GM18507 (cell line): ENCODE results near the gene GPRC5C.
"Not testable (repeated sequence)": the region's sequence is repeated elsewhere in the genome, so short reads cannot be mapped to it uniquely, and the experiment has no call there.

ENCODE experiments used
- DNase-seq: peaks from one replicate; pipeline ENCODE4 v3.0.0; 2011; ENCODE audit warnings: low read depth; ENCODE audit not compliant: insufficient read length; ENCODE audit errors: extremely low spot score
- FAIRE-seq: peaks from 2 replicates; lab custom pipeline; 2011; peaks lifted over from hg19 to GRCh38; lab: Jason Lieb, UNC

GPRC5C gene

DNA sequence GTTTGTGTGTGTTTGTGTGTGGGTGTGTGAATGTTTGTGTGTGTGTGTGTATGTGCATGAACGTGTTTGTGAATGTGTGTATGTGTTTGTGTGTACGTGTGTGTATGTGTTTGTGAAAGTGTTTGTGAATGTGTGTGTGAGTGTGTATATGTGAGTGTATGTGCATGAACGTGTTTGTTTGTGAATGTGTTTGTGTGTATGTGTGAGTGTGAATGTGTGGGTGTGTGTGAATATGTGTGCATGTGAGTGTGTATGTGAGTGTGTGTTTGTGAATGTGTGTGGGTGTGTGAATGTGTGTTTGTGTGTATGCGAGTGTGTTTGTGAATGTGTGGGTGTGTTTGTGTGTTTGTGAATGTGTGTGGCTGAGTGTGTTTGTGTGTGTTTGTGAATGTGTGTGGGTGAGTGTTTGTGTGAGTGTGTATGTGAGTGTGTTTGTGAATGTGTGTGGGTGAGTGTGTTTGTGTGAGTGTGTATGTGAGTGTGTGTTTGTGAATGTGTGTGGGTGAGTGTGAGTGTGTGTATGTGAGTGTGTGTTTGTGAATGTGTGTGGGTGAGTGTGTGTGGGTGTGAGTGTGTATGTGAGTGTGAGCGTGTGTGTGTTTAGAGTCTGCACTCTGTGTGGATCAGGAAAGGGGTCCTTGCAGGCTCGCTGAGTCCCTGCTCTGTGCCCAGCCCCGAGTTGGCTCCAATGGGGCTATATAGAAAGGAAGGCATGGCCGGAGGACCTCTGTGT lies 33.7 kb downstream of the GPRC5C start:
- DNase-seq = no peak
- FAIRE-seq = peak; percentile 84

DNA sequence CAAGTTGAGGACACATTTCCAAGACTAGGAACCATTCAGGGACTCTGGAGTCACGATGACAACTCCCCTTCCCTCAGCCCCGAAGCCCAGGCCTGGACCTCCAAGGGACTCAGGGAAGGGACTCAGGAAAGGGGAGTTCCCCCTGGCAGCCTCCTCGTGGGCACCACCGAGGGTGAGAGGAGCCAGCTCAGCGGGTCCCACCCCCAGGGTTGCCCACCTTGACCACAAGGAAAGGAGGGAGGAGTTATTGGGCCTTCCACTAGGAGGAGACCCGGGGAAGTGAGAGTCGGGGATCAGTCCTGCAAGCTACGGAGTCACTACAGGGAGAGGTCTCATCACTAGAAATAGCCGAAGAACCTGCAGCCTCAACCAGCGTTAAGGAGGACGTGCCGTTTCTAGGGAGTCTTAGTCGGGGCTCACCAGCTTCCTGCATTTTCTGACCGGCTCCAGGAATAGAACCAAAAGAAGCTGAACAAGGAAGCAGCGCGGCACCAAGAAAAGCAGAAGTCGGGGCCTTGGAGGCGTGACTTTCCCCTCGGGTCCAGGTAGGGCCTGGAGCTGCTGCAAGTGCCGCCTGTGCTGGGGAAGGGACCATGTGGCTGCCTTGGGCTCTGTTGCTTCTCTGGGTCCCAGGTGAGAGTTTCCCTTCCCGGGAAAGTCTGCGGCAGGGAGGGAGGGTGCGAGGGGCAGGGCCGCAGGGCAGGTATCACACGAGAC lies 34.4 kb downstream of the GPRC5C start, which contains the start of gene CD300A:
Gene CD300A (plus strand): TSS at position 524 of the 717 bp plus-strand sequence. CDS start 70 bp downstream, at position 594.
- DNase-seq = no peak
- peak; percentile 88 for FAIRE-seq

DNA sequence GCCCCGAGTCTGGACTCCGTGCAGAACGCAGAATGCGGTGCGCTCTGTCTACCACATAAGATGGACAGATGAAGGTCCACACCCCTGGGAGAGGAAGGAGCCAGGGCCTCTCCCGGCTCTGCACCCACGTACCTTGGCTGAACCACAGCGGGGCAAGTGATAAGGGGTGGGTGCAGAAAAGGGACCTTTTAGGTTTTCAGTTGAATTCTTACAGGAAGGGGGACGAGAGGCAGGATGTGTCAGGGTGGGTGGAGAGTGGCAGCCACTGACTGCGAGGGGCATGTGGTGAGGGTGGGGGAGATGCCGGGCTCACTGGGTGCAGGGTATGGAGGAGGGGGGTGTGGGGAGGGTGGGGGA lies 34.9 kb downstream of the GPRC5C start:
- DNase-seq (no peak), FAIRE-seq (no peak)

DNA sequence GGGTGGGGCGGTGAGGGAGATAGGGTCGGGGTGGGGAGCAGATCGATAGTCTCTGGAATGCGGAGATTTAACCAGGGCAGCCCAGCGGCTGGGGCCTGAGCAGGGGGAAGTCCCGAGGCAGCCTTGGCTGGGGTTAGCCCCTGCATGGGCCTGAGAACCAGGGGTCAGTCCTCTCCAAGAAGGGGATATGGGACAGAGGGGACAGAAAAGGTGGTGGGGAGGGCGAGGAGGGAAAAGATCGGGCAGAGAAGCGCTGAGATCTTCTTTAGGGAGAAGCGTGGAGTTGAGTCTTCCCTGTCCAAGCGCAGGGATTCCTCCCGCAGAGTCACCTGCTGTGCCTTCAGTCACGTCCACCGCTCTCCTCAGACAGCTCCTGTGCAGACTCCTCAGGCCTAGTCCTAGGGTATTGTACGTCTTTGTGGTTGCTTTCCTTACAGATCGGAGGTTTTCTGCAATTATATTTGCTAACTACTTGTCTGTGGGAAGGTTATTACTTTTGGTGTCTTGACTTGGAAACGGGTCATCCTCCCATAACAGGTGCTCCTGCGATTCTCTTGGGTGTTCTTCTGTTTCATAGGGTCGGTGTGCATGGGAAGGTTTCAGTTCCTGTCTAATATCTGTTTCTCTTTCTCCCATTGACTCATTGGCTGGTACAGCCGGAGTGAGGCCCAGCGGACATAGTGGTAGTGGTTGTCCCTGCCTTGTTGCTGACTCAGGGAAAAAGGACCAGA lies 35.5 kb downstream of the GPRC5C start:
- DNase-seq (peak; percentile 73), FAIRE-seq (peak; percentile 98)

DNA sequence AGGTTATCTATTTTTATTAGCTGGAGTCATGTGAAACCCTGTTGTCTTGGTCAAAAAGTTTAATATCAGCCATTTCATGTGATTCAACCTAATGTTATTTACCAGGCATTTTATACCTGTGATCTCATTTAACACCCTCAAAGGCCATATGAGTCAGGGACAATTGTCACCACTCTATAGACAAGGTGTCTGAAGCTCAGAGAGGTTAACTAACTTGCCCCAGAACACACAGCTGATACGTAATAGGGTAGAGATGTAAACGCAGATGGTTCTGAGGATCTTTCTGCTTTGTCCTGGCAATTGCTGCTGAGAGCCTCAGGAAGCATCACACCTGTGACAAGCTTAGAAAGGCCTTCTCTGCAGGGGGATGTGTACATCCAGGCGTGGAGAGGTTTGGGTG lies 39.5 kb downstream of the GPRC5C start:
- DNase-seq = no peak
- FAIRE-seq = no peak

DNA sequence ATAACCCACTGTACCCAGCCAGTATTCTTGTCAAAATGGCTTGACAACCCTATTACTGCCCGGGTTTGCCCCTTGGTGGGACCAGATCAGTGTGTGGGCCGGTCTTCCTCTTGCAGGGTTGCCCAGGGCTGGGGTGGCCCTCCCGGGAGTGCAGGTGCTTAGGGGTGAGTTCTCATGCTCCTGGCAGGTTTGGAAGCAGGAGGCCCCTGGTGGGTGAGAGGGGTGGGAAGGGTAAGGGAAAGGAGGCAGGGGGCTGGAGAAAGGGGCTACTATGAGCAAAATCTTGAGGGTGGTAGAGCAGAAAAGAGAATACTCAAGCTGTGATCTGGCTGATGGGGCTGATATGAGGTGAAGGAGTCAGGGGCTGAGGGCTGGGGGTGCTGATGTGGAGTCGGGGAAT lies 41.0 kb downstream of the GPRC5C start:
- FAIRE-seq = no peak
- DNase-seq = no peak

DNA sequence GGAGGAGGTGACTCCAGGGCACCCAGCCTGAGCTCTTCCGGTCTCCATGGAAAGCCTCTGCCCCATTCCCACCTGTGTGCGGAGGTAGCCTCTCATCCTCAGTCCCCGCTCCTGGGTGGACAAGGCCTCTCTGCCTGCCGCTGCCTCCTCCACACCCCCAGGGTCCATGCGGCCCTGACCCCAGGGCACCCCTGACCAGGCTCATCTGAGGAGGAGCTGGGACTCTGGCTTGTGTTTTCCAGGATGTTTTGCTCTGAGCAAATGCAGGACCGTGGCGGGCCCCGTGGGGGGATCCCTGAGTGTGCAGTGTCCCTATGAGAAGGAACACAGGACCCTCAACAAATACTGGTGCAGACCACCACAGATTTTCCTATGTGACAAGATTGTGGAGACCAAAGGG lies 41.4 kb downstream of the GPRC5C start:
- DNase-seq (no peak), FAIRE-seq (no peak)

DNA sequence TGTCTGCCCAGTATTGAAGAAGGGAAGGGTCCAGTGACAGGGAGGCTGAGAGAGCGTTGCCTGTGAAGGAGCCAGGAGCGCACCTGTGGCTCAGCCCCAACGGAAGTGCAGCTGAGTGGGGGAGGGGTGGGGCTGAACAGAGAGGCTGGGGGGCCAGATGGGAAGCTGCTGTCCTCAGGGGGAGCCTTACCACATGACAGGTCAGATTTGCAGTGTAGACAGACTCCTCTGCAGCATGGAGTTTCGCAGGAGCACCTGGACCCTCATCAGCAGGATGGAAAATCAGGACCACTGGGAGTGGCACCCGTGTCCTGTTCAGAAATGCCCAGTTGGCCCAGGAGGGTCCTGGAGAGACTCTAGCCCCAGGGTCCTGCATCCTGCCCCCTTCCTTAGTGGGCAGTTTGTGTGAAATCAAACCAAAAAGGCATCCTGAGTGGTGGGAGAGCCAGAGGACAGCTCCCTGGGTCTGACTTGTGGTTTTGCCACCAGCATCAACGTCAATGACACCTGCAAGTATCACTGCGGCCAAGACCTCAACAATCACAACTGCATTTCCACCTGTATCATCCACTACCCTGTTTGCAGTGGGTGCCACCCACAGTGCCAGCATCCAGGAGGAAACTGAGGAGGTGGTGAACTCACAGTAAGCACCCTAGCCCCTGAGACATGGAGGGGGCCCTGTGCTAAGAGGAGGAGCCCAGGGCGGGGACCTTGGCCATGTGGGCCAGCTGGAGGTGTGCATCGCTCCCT lies 42.3 kb downstream of the GPRC5C start:
- no peak for FAIRE-seq
- DNase-seq = no peak

DNA sequence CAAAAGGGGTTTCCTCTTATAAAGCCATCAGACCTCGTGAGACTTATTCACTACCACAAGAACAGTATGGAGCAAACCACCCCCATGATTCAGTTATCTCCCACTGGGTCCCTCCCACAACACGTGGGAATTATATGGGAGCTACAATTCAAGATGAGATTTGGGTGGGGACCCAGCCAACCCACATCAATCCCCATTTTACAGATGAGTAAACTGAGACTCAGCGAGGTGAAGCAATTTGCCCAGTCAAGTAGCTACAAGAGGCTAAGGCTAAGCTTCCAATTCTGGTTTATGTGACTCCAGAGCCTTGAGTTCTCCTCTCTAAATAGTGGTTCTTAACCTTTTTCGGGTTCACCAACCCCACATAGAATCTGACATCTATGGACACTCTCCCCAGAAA lies 43.3 kb downstream of the GPRC5C start:
- DNase-seq = no peak
- no peak for FAIRE-seq

DNA sequence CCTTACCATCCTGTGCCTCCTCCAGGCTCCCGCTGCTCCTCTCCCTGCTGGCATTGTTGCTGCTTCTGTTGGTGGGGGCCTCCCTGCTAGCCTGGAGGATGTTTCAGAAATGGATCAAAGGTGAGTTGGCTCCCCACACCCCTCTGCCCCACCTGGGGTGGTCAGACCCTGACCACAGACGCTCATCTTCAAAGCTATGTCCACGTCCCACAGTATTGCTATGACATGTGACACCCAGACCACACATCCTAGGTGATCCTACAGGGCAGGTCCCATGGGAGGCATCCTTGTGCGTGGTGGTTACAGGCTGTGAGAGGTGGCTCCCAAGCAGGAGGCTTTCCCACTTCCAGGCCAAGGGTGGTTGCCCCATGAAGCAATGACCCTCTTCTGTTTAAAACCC lies 45.5 kb downstream of the GPRC5C start:
- FAIRE-seq = no peak

DNA sequence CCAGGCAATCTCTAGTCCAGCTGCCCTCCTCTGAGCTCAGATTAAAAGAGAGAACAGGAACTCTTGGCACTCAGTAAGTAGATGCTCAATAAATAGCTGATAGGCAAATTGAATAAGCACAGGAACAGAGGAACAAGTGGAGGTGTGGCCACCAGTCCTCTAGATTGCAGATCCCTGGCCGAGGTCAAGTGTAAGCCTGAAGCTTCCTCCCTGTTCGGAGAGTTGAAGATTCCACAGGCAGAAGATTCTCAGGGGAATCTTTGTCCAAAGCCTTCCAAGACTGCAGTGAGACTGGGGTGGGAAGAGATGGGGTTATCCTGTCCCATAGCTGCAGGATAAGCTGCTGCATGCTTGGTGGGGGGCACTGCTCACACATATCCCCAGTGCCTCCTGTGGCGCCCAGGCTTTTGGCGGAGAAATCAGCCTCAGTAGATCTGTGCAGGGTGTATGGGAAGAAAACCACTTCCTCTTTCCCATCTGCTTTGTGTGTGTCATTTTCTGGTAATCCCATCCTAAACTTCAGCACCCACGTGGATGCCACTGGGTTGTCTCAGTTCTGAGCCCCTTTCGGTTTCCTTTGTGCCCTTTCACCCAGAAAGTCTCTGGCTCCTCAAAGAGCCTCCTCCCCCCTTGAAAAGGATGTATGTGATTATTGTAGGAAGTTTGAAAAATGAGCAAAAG lies 46.7 kb downstream of the GPRC5C start:
- DNase-seq = no peak
- peak; percentile 81 for FAIRE-seq

More for the DNA sequence above, 45.5 kb downstream of the GPRC5C start:
- no peak for DNase-seq

DNA sequence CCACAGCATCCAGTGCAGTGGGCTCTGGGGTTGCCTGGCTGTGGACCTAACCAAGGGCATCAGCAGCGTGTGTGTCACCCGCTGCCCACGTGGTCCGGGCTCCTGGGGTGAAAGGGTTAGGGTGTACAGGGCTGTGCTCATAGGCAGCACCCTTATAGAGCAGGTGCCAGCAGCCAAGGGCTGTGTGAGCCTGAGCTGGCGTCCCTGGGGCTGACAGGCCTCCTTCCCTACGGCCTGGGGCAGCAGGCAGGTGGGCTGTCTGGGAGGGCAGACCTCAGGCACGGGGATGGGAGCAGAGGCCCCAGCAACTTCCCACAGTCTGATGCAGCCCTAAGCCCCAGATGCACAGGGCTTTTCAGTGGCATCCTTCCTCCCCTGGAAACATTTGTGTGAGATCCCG lies 48.4 kb downstream of the GPRC5C start:
- FAIRE-seq (no peak), DNase-seq (no peak)

DNA sequence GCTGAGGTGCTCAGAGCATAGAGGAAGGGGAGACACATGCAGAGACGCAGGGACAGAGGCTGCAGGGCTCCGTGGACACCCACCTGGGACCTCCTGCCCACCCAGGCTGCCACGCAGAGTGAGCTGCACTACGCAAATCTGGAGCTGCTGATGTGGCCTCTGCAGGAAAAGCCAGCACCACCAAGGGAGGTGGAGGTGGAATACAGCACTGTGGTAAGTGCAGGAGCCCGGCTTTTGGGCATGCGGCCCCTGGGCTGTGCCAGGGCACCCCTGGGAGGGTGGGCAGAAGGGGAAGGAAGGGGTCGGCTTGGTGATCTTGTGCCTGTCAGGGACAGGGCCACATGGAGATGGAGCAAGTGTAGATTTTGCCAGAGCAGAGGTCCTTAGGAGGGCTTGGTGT lies 49.7 kb downstream of the GPRC5C start:
- DNase-seq = no peak
- no peak for FAIRE-seq

DNA sequence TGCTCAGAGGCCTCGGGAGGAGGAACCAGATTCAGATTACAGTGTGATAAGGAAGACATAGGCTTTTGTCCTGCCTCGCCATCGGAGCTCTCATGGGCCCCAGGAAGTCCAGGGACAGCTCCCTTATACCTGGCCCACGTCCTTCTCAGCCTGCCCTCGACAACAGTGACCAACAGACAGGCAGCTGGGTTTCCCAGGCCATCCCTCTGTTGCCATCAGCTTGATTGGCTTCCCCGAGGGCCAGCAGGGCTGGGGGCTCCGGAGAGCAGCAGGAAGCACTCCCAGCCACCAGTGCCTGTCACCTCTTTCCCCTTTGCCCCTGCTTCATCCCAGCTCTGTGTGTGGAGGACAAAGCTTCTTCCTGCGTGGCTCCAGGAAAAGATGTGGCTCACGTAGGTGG lies 52.2 kb downstream of the GPRC5C start:
- no peak for DNase-seq
- no peak for FAIRE-seq

DNA sequence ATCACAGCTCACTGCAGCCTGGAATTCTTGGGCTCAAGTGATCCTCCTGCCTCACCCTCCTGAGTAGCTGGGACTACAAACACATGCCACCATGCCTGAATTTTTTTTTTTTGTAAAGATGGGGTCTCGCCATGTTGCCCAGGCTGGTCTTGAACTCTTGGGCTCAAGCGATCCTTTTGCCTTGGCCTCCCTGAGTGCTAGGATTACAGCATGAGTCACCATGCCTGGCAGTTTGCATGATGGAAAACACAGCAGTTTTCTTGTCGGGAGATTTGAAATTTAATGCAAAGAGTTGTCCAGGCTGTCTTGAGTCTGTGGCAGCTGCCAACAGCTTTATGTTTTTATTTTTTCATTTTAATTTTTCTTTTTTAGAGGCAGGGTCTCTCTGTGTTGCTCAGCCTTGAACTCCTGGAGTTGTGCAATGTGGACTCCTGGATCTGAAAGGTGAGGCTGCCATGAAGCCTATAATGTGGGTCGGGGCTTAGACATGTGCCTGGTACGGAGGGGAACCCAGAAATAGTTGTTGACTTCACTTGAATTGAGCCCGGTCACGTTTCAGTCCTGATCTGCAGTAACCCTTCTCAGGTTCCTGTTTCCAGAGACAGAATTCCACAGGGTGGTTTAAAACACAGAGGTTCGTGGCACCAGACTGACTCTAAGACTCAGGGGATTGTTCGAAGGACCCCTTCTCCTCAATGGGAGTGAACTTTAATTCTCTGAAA lies 53.3 kb downstream of the GPRC5C start:
- DNase-seq (no peak), FAIRE-seq (no peak)

DNA sequence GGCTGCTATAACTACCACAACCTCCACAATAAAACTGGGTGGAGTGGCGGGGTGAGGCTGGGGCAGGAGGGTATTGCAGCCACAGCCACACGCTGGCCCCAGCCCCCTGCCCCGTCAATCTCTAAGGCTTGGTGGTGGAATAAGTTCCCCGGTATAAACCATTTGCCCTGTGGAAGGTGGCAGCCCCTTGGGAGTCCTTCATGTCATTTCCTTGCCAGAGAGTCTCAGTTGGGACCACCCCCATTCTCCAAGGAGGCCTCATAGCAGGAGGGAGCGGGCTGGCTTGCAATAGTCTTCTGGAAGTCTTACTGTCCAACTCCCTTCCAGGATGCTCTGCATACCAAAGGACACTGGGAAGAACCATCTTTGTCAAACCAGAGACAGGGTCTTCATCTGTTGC lies 54.0 kb downstream of the GPRC5C start:
- no peak for DNase-seq
- FAIRE-seq = no peak

DNA sequence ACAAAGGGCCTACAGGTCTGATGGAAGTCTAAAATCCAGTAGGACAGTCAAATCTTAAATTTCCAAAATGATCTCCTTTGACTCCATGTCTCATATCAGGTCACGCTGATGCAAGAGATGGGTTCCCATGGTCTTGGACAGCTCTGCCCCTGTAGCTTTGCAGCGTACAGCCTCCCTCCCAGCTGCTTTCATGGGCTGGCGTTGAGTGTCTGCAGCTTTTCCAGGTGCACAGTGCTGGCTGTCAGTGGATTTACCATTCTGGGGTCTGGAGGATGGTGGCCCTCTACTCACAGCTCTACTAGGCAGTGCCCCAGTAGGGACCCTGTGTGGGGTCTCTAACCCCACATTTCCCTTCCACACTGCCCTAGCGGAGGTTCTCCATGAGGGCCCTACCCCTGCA lies 56.4 kb downstream of the GPRC5C start:
- FAIRE-seq, DNase-seq: not testable (repeated sequence)

DNA sequence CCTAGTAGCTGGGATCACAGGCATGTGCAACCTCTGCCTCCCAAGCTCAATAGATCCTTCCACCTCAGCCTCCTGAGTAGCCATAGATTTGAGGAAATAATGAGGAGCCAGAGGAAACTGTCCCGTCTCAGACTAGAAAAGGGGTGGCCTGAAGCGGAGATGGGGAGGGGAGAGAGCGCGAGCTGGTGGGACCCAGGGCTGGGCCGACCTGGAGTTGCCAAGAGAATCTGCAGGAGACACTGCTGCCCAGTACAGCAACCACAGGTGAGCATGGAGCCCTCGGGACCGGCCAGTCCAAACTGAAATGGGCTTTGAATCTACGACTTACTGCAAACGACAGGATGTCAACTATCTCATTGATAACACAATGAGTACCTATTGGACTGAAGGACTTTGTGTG lies 58.8 kb downstream of the GPRC5C start:
- FAIRE-seq = no peak

DNA sequence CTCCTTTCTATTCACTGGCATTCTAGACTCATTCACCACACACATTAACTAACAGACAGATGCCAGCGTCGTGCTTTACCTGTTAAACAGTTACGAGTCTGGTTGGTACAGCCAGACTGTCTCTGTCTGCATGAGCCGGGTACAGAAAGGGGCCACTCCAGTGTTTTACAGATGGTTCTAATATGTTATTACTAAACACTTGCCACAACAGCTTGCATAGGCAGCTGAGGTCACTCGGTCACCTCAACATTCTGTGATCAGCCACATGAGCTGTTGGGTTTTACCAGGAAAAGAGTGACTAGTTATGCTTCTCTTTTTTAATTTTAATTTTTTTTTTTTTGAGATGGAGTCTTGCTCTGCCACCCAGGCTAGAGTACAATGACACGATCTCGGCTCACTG lies 59.7 kb downstream of the GPRC5C start:
- FAIRE-seq = no peak

More for the DNA sequence above, 58.8 kb downstream of the GPRC5C start:
- DNase-seq = no peak

More for the DNA sequence above, 59.7 kb downstream of the GPRC5C start:
- DNase-seq = no peak
